Measurements from ENCODE around the gene TCEA3. TPM values are rescaled to one million over a fixed set of nuclear protein-coding genes. Genes with fewer than 3 reads are reported as not detected.

TCEA3 gene
- total RNA-seq, 1 donor from 2014 or later, result 5.5 TPM

DNA sequence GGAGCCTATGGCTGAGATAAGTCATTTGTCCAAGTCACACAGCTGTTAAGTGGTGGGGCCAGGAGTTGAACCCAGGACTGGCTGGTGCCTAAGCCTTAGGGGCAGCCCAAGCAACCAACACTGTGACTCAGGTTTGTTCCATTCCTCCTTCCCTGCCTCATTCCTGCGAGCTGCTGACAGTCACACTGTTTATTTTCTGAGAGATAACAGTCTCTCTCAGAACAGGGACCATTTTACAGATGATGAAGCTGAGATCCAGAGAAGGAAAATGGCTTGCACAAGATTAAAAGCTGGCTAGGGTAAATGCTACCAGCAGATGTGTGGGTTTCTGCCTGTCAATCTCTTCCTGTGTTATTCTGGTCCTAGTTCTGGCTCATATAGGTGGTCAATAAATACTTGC lies 24.3 kb upstream of the TCEA3 start:
- intact Hi-C loops (cut with micrococcal nuclease), result no loop called here

- intact Hi-C loops (cut with micrococcal nuclease), result no loop called here
Observed at GRCh38 chr1:23446661-23447310, 22.2 kb upstream of the TCEA3 start.

- intact Hi-C loops (cut with micrococcal nuclease), result no loop called here
Observed at GRCh38 chr1:23444596-23445390, 20.2 kb upstream of the TCEA3 start.

DNA sequence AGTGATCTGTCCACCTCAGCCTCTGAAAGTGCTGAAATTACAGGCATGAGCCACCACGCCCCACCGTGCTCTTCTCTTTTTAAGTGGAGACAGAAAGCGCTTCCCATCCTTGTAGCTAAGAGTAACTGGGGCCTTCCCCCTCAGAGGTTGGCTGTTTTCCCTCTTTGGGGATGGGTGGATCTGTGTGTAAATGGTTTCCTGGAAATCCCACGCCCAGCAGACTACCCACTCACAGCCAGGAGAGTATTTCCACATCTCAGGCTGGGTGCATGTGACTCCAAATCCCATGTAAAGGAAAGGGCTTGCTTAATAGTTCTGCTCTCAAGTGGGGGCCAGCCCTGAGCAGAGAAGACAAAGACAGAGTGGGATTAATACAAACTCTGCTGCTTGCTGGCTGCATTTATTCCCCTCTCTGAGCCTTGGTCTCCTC lies 19.6 kb upstream of the TCEA3 start:
- intact Hi-C loops (cut with micrococcal nuclease), result no loop called here

GRCh38 chr1:23442751-23443150 lies 18.2 kb upstream of the TCEA3 start:
- intact Hi-C loops (cut with micrococcal nuclease), result no loop called here

GRCh38 chr1:23441446-23442148 lies 17.0 kb upstream of the TCEA3 start:
- intact Hi-C loops (cut with micrococcal nuclease), result no loop called here

- intact Hi-C loops (cut with micrococcal nuclease), result no loop called here
Observed at GRCh38 chr1:23438545-23438944, 14.0 kb upstream of the TCEA3 start.

DNA sequence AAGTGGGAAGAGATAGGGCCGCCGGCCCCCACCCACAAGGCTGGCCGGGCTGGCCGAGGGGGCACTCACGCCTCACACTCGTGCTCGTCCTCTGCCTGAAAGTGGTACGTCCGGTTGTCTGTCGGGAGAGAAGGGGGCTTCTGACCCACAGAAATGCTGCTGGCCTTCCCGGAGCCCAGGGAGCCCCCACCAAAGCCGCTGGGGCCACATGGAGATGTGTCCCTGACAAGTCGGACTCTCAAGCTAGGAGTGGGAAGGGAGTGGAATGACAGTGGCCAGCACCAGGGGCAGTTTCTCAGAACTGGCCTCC lies 12.8 kb upstream of the TCEA3 start:
- intact Hi-C loops (cut with micrococcal nuclease), result no loop called here

- intact Hi-C loops (cut with micrococcal nuclease), result no loop called here
Observed at GRCh38 chr1:23436520-23437354, 12.2 kb upstream of the TCEA3 start.

- intact Hi-C loops (cut with micrococcal nuclease), result no loop called here
Observed at GRCh38 chr1:23434260-23434775, 9.8 kb upstream of the TCEA3 start.

- intact Hi-C loops (cut with micrococcal nuclease), result no loop called here
Observed at GRCh38 chr1:23433122-23433521, 8.6 kb upstream of the TCEA3 start.

- intact Hi-C loops (cut with micrococcal nuclease), result no loop called here
Observed at GRCh38 chr1:23431431-23431830, 6.9 kb upstream of the TCEA3 start.

DNA sequence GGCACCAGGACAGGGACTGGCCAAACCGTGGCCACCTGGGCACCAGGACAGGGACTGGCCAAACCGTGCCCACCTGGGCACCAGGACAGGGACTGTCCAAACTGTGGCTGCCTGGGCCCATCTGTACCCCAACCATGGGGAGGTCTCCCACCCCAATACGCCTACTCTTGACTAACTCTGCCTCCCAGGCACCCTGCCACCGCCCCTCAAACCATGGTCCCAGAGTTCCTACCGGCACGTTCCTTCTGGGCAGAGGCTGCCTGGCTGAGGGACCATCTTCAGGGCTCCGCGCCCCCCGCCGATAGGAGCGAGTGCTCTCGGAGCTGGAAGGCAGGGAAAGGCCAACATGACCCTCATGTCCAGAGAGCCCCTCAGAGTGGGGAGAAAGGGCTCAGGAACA lies 6.3 kb upstream of the TCEA3 start:
- intact Hi-C loops (cut with micrococcal nuclease), result no loop called here

GRCh38 chr1:23428136-23428905 lies 3.8 kb upstream of the TCEA3 start:
- intact Hi-C loops (cut with micrococcal nuclease), result loop anchor here (10.0 kb wide), 1 partner anchor 96 kb away; no protein-coding TSS in a partner anchor

DNA sequence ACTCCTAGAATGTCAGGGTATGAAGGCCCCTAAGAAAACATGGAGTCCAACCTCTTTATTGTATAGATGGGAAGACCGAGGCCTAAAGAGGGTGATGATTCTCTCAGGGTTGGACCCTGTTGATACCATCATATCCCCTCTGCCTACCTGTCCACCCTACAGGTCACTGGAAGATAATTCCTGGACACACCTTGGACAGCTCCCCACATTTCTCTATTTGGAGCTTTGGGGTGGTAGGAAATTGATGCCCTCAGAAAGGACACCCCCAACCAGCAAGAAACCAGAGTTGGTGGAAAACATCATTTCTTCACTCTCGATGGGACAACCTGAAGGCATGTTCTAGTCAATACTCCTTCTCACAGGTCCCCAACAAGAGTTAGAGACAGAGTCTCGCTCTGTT lies 3.0 kb upstream of the TCEA3 start:
- intact Hi-C loops (cut with micrococcal nuclease), result loop anchor here (10.0 kb wide), 1 partner anchor 97 kb away; no protein-coding TSS in a partner anchor

DNA sequence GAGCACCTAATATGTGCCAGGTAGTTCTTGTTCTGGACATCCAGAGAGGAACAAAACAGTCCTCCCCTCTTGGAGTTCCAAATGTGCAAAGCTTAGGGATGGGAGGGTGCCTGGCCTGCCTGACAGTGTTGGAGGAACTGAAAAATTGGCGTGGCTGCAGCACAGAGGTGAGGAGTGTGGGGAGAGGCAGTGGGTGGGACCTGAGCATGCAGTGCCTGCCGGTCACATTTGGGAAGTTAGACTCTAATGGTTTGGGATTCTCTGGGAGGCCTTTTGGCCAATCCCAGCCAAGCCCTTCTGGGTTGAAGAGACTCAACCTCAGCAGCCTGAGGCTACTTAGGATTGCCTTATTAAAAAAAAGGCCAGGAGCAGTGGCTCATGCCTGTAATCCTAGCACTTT lies 2.3 kb upstream of the TCEA3 start:
- intact Hi-C loops (cut with micrococcal nuclease), result loop anchor here (10.0 kb wide), 1 partner anchor 98 kb away; no protein-coding TSS in a partner anchor

GRCh38 chr1:23425193-23425494 lies 596 bp upstream of the TCEA3 start:
- intact Hi-C loops (cut with micrococcal nuclease), result loop anchor here (10.0 kb wide), 1 partner anchor 100 kb away; no protein-coding TSS in a partner anchor

- intact Hi-C loops (cut with micrococcal nuclease), result loop anchor here (2.0 to 10.0 kb wide), 3 partner anchors 55 to 101 kb away; partner anchors contain the start of genes HNRNPR and ZNF436
Observed at GRCh38 chr1:23423415-23424292, 894 bp downstream of the TCEA3 start.

DNA sequence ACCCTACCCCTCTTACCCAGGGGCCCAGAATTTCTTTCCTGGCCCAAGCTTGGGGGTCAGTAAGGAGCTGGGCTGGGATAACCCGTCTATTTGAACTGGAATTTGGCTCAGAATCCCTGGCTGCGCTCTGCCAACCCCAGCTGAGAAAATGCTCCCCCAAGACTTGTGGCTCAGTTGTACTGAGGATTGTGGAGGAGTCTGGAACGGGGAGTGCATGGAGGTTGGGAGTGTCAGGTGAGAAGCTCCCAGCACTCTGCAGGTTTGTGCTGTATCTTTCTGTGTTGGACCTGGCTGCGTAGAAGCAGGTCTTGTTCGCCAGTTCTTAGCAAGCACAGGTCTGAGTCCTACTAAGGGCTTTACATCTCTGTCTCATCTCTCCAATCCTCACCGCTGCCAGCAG lies 1.6 kb downstream of the TCEA3 start:
- intact Hi-C loops (cut with micrococcal nuclease), result loop anchor here (2.0 to 10.0 kb wide), 3 partner anchors 54 to 102 kb away; partner anchors contain the start of genes HNRNPR and ZNF436
